ENCODE data around the gene EPHB1.

EPHB1 gene

DNA sequence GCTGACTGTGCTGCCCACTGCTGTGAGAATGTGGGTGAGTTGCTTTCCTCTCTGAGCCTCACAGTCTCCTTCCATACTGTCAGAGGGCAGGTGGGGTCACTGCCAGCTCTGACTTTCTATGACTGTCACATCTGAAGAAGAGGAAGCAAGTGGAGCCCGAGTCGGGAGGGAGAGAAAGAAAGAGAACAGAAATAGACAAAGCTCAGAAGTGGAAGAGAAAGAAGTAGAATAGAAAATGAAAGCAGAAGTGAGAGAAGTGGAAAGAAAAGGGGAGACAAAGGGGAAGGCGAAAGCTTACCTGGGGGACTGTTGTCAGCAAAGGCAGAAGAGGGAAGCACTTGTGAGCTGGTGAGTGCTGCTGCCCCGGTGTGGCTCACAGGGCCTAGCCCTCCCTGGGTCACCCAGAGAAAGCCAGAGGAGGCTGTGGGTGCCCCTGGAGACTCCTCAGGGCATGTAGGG, 57.9 kb downstream of the EPHB1 start:
- no CpG with 5 or more reads among the region's 4 CpGs for WGBS (ENCODE audit: extremely low coverage, insufficient coverage, low lambda C conversion rate)
- Histone ChIP-seq H2BK5ac (ENCODE audit: low read length) (no peak overlapping the region), H4K8ac (ENCODE audit: low read depth, low read length) (no peak overlapping the region), H3K56ac (ENCODE audit: low read length) (no peak overlapping the region), H3K4me1 (ENCODE audit: control insufficient read depth, low read depth, low read length) (no peaks in the 10 kb centered on the region), H3K9ac (ENCODE audit: low read length) (no peak overlapping the region), H3K79me1 (ENCODE audit: low read length) (no peaks in the 10 kb centered on the region), H3K18ac (ENCODE audit: low read length) (no peak overlapping the region), H3K4me2 (ENCODE audit: low read length) (no peak overlapping the region), H3K27me3 (ENCODE audit: insufficient read depth, low read length, poor library complexity) (no peaks in the 10 kb centered on the region), H3K36me3 (ENCODE audit: control insufficient read depth, insufficient read depth, low read length) (no peaks in the 10 kb centered on the region), H2BK120ac (ENCODE audit: low read depth, low read length) (no peak overlapping the region), H3K4ac (ENCODE audit: low read depth, low read length) (no peak overlapping the region), H2BK15ac (replicated peaks; ENCODE audit: low read depth) (no peak overlapping the region), H3K27ac (ENCODE audit: low read depth, low read length) (no peak overlapping the region), H3K23ac (ENCODE audit: low read length) (no peak overlapping the region), H4K5ac (ENCODE audit: low read length) (no peak overlapping the region), H2AK5ac (ENCODE audit: low read length) (no peak overlapping the region), H3K79me2 (ENCODE audit: control insufficient read depth, insufficient read depth, low read length) (no peaks in the 10 kb centered on the region), H3K4me3 (ENCODE audit: low read length) (no peak overlapping the region)
- DNase-seq, result no peak

DNA sequence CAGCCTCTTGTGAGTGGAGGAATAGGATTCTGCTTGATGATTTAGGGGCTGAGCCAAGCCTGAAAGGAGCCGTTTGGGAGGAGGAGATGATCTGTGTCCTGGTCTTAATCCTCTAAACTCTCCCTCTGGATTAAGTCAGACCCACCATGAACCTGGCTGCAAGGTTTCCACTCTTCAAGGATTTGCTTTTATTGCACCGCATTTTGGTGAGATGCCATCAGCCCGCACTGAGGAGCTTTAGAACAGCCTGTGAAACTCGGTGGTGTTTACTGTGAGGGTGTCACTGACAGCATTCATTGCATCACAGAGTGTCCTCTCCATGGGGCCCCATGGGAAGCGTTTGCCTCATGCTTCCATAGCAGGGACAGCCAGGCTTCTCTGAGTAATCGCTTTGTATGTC, 59.2 kb downstream of the EPHB1 start:
- H2BK15ac ChIP-seq (replicated peaks; ENCODE audit: low read depth), result no peak overlapping the region
- no peak overlapping the region for H3K23ac ChIP-seq (ENCODE audit: low read length)
- H3K79me2 ChIP-seq (ENCODE audit: control insufficient read depth, insufficient read depth, low read length), result no peaks in the 10 kb centered on the region
- H3K56ac ChIP-seq (ENCODE audit: low read length), result no peak overlapping the region
- H4K5ac ChIP-seq (ENCODE audit: low read length), result no peak overlapping the region
- no peak overlapping the region for H4K8ac ChIP-seq (ENCODE audit: low read depth, low read length)
- no peaks in the 10 kb centered on the region for H3K4me1 ChIP-seq (ENCODE audit: control insufficient read depth, low read depth, low read length)
- H2BK5ac ChIP-seq (ENCODE audit: low read length), result no peak overlapping the region
- no CpG with 5 or more reads among the region's 6 CpGs for WGBS (ENCODE audit: extremely low coverage, insufficient coverage, low lambda C conversion rate)
- no peak overlapping the region for H3K4me2 ChIP-seq (ENCODE audit: low read length)
- H3K36me3 ChIP-seq (ENCODE audit: control insufficient read depth, insufficient read depth, low read length), result no peaks in the 10 kb centered on the region
- no peak overlapping the region for H3K9ac ChIP-seq (ENCODE audit: low read length)
- H3K18ac ChIP-seq (ENCODE audit: low read length), result no peak overlapping the region
- no peak overlapping the region for H2AK5ac ChIP-seq (ENCODE audit: low read length)
- no peak for DNase-seq
- H3K4me3 ChIP-seq (ENCODE audit: low read length), result no peak overlapping the region
- no peak overlapping the region for H2BK120ac ChIP-seq (ENCODE audit: low read depth, low read length)
- H3K27me3 ChIP-seq (ENCODE audit: insufficient read depth, low read length, poor library complexity), result no peaks in the 10 kb centered on the region
- no peak overlapping the region for H3K4ac ChIP-seq (ENCODE audit: low read depth, low read length)
- H3K79me1 ChIP-seq (ENCODE audit: low read length), result no peaks in the 10 kb centered on the region
- no peak overlapping the region for H3K27ac ChIP-seq (ENCODE audit: low read depth, low read length)

DNA sequence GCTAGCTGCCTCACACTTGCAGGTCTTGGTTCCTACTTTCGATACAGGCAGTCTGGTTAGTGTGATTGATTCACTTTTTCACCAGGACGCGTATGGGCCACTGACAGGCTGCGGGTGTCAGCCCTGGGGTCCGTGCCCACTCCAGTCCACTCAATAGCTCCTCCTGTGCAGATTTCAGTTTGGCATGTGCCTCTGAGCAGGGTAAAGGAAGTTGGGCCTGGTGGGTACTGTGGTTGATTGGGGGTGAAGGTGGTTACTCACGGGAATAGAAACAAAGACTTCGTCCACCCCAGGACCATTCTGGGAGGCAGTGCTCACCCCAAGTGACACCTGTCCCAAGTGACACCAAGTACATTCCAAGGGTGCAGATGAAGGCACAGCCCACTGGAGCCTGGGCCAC, 62.3 kb downstream of the EPHB1 start:
- H3K79me2 ChIP-seq (ENCODE audit: control insufficient read depth, insufficient read depth, low read length), result no peaks in the 10 kb centered on the region
- no peak overlapping the region for H4K5ac ChIP-seq (ENCODE audit: low read length)
- no peak for DNase-seq
- WGBS (ENCODE audit: extremely low coverage, insufficient coverage, low lambda C conversion rate), result no CpG with 5 or more reads among the region's 7 CpGs
- H3K36me3 ChIP-seq (ENCODE audit: control insufficient read depth, insufficient read depth, low read length), result no peaks in the 10 kb centered on the region
- no peak overlapping the region for H3K27ac ChIP-seq (ENCODE audit: low read depth, low read length)
- no peak overlapping the region for H3K4me2 ChIP-seq (ENCODE audit: low read length)
- no peak overlapping the region for H3K18ac ChIP-seq (ENCODE audit: low read length)
- no peaks in the 10 kb centered on the region for H3K27me3 ChIP-seq (ENCODE audit: insufficient read depth, low read length, poor library complexity)
- no peak overlapping the region for H2BK15ac ChIP-seq (replicated peaks; ENCODE audit: low read depth)
- H3K9ac ChIP-seq (ENCODE audit: low read length), result no peak overlapping the region
- H2AK5ac ChIP-seq (ENCODE audit: low read length), result no peak overlapping the region
- no peak overlapping the region for H3K56ac ChIP-seq (ENCODE audit: low read length)
- H3K4me1 ChIP-seq (ENCODE audit: control insufficient read depth, low read depth, low read length), result peaks cover 2% of the 10 kb centered on the region
- no peaks in the 10 kb centered on the region for H3K79me1 ChIP-seq (ENCODE audit: low read length)
- H3K4ac ChIP-seq (ENCODE audit: low read depth, low read length), result no peak overlapping the region
- H3K23ac ChIP-seq (ENCODE audit: low read length), result no peak overlapping the region
- no peak overlapping the region for H2BK120ac ChIP-seq (ENCODE audit: low read depth, low read length)
- no peak overlapping the region for H3K4me3 ChIP-seq (ENCODE audit: low read length)
- no peak overlapping the region for H2BK5ac ChIP-seq (ENCODE audit: low read length)
- no peak overlapping the region for H4K8ac ChIP-seq (ENCODE audit: low read depth, low read length)

DNA sequence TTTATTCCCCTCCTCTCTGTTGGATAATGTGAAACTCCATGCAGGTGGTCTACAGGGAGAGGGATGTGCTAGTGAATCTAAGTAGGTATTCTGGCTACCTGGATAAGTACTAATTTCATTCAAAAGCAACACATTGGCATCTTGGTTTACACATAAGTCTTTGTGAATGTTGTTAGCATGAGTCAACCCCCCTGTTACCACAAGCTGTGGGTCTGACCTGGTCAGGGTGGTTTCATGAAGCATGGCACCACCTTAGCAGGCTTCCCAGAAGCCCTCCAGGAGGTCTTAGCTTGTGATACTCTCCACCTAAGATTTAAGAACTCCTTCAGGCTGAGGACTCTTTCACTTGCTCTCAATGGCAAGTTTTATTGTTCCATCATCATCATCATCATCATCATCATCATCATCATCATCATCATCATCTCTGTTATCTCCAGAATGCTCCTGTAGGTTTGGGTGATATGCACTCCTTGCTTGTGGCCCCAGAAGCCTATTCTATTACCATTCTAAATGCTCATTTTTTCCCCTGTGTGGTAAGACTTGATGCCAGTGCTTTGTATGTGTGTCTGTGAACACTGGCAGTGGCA, 62.8 kb downstream of the EPHB1 start:
- H3K79me2 ChIP-seq (ENCODE audit: control insufficient read depth, insufficient read depth, low read length), result no peaks in the 10 kb centered on the region
- H3K27ac ChIP-seq (ENCODE audit: low read depth, low read length), result no peak overlapping the region
- H2BK5ac ChIP-seq (ENCODE audit: low read length), result no peak overlapping the region
- H3K79me1 ChIP-seq (ENCODE audit: low read length), result no peaks in the 10 kb centered on the region
- H4K5ac ChIP-seq (ENCODE audit: low read length), result no peak overlapping the region
- no peaks in the 10 kb centered on the region for H3K27me3 ChIP-seq (ENCODE audit: insufficient read depth, low read length, poor library complexity)
- H2BK15ac ChIP-seq (replicated peaks; ENCODE audit: low read depth), result no peak overlapping the region
- no peak overlapping the region for H2AK5ac ChIP-seq (ENCODE audit: low read length)
- no peak overlapping the region for H2BK120ac ChIP-seq (ENCODE audit: low read depth, low read length)
- H3K56ac ChIP-seq (ENCODE audit: low read length), result no peak overlapping the region
- DNase-seq, result no peak
- H3K23ac ChIP-seq (ENCODE audit: low read length), result no peak overlapping the region
- H3K18ac ChIP-seq (ENCODE audit: low read length), result no peak overlapping the region
- H3K4ac ChIP-seq (ENCODE audit: low read depth, low read length), result no peak overlapping the region
- H3K4me2 ChIP-seq (ENCODE audit: low read length), result no peak overlapping the region
- H4K8ac ChIP-seq (ENCODE audit: low read depth, low read length), result no peak overlapping the region
- no peaks in the 10 kb centered on the region for H3K36me3 ChIP-seq (ENCODE audit: control insufficient read depth, insufficient read depth, low read length)
- no peak overlapping the region for H3K4me3 ChIP-seq (ENCODE audit: low read length)
- H3K4me1 ChIP-seq (ENCODE audit: control insufficient read depth, low read depth, low read length), result peaks cover 2% of the 10 kb centered on the region
- H3K9ac ChIP-seq (ENCODE audit: low read length), result no peak overlapping the region

DNA sequence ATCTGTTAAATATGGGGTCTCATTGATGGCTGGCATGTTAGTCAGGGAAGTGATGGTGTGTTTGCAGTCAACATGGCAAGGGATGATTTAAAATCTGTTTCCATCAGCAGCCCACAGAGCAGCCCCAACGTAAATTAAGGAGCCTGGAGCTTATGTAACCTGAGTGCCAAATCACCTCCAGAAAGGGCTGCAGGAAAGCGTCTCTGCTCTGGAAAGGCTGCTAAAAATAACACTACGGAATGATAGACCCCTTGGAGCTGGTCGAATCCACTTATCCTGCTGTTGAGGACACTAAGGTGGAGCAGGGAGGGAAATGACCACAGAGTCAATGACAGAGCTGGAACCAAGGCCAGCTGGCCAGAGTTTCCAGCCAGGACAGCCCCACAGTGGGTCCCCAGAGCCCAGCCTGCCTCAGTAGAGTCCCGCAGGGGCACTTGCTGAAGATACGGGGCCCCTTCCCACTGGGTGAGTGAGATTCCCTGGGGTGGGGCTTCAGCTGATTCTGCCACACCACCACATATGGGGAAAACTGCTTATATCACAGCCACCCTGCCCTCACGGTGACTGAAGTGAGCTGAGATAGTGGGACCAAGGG, 63.5 kb downstream of the EPHB1 start:
- no peaks in the 10 kb centered on the region for H3K79me2 ChIP-seq (ENCODE audit: control insufficient read depth, insufficient read depth, low read length)
- no peak overlapping the region for H2BK5ac ChIP-seq (ENCODE audit: low read length)
- DNase-seq, result no peak
- H2AK5ac ChIP-seq (ENCODE audit: low read length), result no peak overlapping the region
- H3K56ac ChIP-seq (ENCODE audit: low read length), result no peak overlapping the region
- no peaks in the 10 kb centered on the region for H3K36me3 ChIP-seq (ENCODE audit: control insufficient read depth, insufficient read depth, low read length)
- H3K27ac ChIP-seq (ENCODE audit: low read depth, low read length), result no peak overlapping the region
- H3K4me2 ChIP-seq (ENCODE audit: low read length), result no peak overlapping the region
- H3K27me3 ChIP-seq (ENCODE audit: insufficient read depth, low read length, poor library complexity), result no peaks in the 10 kb centered on the region
- H3K4ac ChIP-seq (ENCODE audit: low read depth, low read length), result no peak overlapping the region
- no peak overlapping the region for H4K5ac ChIP-seq (ENCODE audit: low read length)
- H3K4me3 ChIP-seq (ENCODE audit: low read length), result no peak overlapping the region
- H4K8ac ChIP-seq (ENCODE audit: low read depth, low read length), result no peak overlapping the region
- H2BK15ac ChIP-seq (replicated peaks; ENCODE audit: low read depth), result no peak overlapping the region
- H3K18ac ChIP-seq (ENCODE audit: low read length), result no peak overlapping the region
- no peak overlapping the region for H3K9ac ChIP-seq (ENCODE audit: low read length)
- H3K79me1 ChIP-seq (ENCODE audit: low read length), result no peaks in the 10 kb centered on the region
- H3K4me1 ChIP-seq (ENCODE audit: control insufficient read depth, low read depth, low read length), result peaks cover 2% of the 10 kb centered on the region
- WGBS (ENCODE audit: extremely low coverage, insufficient coverage, low lambda C conversion rate), result no CpG with 5 or more reads among the region's 7 CpGs
- H3K23ac ChIP-seq (ENCODE audit: low read length), result no peak overlapping the region
- no peak overlapping the region for H2BK120ac ChIP-seq (ENCODE audit: low read depth, low read length)

DNA sequence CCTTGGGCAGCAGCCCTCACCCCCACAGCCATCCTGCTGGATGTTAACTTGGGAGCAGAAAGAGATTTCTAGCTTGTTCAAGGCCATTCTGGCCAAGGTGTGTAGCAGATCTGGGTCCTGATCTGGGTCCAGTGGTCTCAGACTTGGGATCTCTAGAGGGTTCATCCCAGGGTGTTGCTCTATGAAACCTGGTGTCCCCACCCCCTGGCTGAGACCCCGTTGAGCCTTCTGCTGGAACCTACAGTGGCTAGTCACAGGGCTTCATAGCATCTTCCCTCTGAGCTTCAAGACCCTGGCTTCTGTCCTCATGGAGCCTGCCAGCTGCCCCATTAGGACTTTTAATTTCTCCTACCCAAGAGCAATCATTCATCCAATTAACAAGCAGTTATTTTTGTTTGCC, 64.3 kb downstream of the EPHB1 start:
- H2BK5ac ChIP-seq (ENCODE audit: low read length), result no peak overlapping the region
- H3K56ac ChIP-seq (ENCODE audit: low read length), result no peak overlapping the region
- H3K23ac ChIP-seq (ENCODE audit: low read length), result no peak overlapping the region
- no peak overlapping the region for H3K9ac ChIP-seq (ENCODE audit: low read length)
- H3K4me2 ChIP-seq (ENCODE audit: low read length), result no peak overlapping the region
- no peaks in the 10 kb centered on the region for H3K27me3 ChIP-seq (ENCODE audit: insufficient read depth, low read length, poor library complexity)
- no peak overlapping the region for H3K27ac ChIP-seq (ENCODE audit: low read depth, low read length)
- H3K79me2 ChIP-seq (ENCODE audit: control insufficient read depth, insufficient read depth, low read length), result no peaks in the 10 kb centered on the region
- no peak for DNase-seq
- H3K79me1 ChIP-seq (ENCODE audit: low read length), result no peaks in the 10 kb centered on the region
- H4K5ac ChIP-seq (ENCODE audit: low read length), result no peak overlapping the region
- no peaks in the 10 kb centered on the region for H3K36me3 ChIP-seq (ENCODE audit: control insufficient read depth, insufficient read depth, low read length)
- no CpG with 5 or more reads among the region's 1 CpG for WGBS (ENCODE audit: extremely low coverage, insufficient coverage, low lambda C conversion rate)
- no peak overlapping the region for H3K4me3 ChIP-seq (ENCODE audit: low read length)
- no peak overlapping the region for H2BK120ac ChIP-seq (ENCODE audit: low read depth, low read length)
- no peak overlapping the region for H2AK5ac ChIP-seq (ENCODE audit: low read length)
- no peak overlapping the region for H3K4ac ChIP-seq (ENCODE audit: low read depth, low read length)
- H3K4me1 ChIP-seq (ENCODE audit: control insufficient read depth, low read depth, low read length), result peaks cover 2% of the 10 kb centered on the region
- H4K8ac ChIP-seq (ENCODE audit: low read depth, low read length), result no peak overlapping the region
- H2BK15ac ChIP-seq (replicated peaks; ENCODE audit: low read depth), result no peak overlapping the region
- no peak overlapping the region for H3K18ac ChIP-seq (ENCODE audit: low read length)

Data from mesendoderm (in vitro differentiated cells).